AG09309 (cell line): ENCODE data around the gene PIGU.

Experiments used
- DNase-seq: peaks from one replicate; pipeline ENCODE4 v3.0.0-alpha.2; 2010; ENCODE audit warnings: low read depth
- H3K4me3 ChIP-seq: 2 replicates; pipeline ENCODE4 v1.5.1; 2011; ENCODE audit warnings: mild to moderate bottlenecking, low read depth, low read length, moderate library complexity; ENCODE audit not compliant: control insufficient read depth
- CTCF ChIP-seq: IDR thresholded peaks from 2 replicates; pipeline ENCODE4 v1.5.1; 2011; ENCODE audit warnings: mild to moderate bottlenecking, low read depth, low read length, inconsistent platforms; ENCODE audit not compliant: insufficient read depth, control insufficient read depth; ENCODE audit errors: missing control alignments

Gene PIGU

GRCh38 chr20:34710568-34710839 is 33.6 kb upstream of the PIGU start:
- TF ChIP-seq CTCF, result no peak
- peak overlapping the region; percentile 41 for H3K4me3 ChIP-seq
- DNase-seq, result no peak

GRCh38 chr20:34709831-34710567 is 33.1 kb upstream of the PIGU start:
- DNase-seq, result no peak
- TF ChIP-seq CTCF, result no peak
- peak overlapping the region; percentile 75 for H3K4me3 ChIP-seq

GRCh38 chr20:34709044-34709830 is 32.3 kb upstream of the PIGU start:
- H3K4me3 ChIP-seq, result peak overlapping the region; percentile 75
- no peak for TF ChIP-seq CTCF
- DNase-seq, result no peak

GRCh38 chr20:34708621-34709043 is 31.7 kb upstream of the PIGU start:
- peak; percentile 56 for TF ChIP-seq CTCF
- no peak for DNase-seq
- H3K4me3 ChIP-seq, result peak overlapping the region; percentile 75

GRCh38 chr20:34706912-34707784 is 30.3 kb upstream of the PIGU start:
- H3K4me3 ChIP-seq, result no peak overlapping the region
- no peak for TF ChIP-seq CTCF
- no peak for DNase-seq

- H3K4me3 ChIP-seq, result no peak overlapping the region
- DNase-seq, result no peak
- TF ChIP-seq CTCF, result no peak
These were observed 29.5 kb upstream of the PIGU start for GRCh38 chr20:34706302-34706875.
